Stimulated activated naive B cell treated with anti-CD40 and anti-IgM and Interleukin-4, amounts not matched to agents 10 μg/mL and 1 μg/mL and 100 μg/mL, for 72 hours (primary cell): ENCODE measurements around the gene C12orf60.

Experiments
- ATAC-seq, 2 donors: fragments of 150-1000 bp; cut with Tn5 transposase; replicated peaks; 2 replicates each; pipeline ENCODE4 v1.10.0; 2021; ENCODE audit warnings: moderate library complexity in 1 of 2
- DNase-seq: peaks from one replicate; pipeline ENCODE4 v3.0.0; 2021
- H3K27ac Mint-ChIP-seq: one replicate; pipeline ENCODE4 v1.8.0; 2022; ENCODE audit warnings: mild to moderate bottlenecking, mixed read lengths
- H3K27me3 Mint-ChIP-seq, 2 donors: one replicate each; pipeline ENCODE4 v1.8.0; 2022; ENCODE audit warnings: mixed read lengths in 2 of 2
- H3K36me3 Mint-ChIP-seq, 2 donors: one replicate each; pipeline ENCODE4 v1.8.0; 2022; ENCODE audit warnings: mixed read lengths in 2 of 2, mild to moderate bottlenecking in 1 of 2
- H3K4me1 Mint-ChIP-seq, 2 donors: one replicate each; pipeline ENCODE4 v1.8.0; 2022; ENCODE audit warnings: mixed read lengths in 2 of 2, mild to moderate bottlenecking in 1 of 2
- H3K4me3 Mint-ChIP-seq, 2 donors: one replicate each; pipeline ENCODE4 v1.8.0; 2022; ENCODE audit warnings: mild to moderate bottlenecking in 2 of 2, mixed read lengths in 2 of 2, moderate library complexity in 1 of 2
- H3K9me3 Mint-ChIP-seq, 2 donors: one replicate each; pipeline ENCODE4 v1.8.0; 2022; ENCODE audit warnings: mixed read lengths in 2 of 2, mild to moderate bottlenecking in 1 of 2

The C12orf60 gene

DNA sequence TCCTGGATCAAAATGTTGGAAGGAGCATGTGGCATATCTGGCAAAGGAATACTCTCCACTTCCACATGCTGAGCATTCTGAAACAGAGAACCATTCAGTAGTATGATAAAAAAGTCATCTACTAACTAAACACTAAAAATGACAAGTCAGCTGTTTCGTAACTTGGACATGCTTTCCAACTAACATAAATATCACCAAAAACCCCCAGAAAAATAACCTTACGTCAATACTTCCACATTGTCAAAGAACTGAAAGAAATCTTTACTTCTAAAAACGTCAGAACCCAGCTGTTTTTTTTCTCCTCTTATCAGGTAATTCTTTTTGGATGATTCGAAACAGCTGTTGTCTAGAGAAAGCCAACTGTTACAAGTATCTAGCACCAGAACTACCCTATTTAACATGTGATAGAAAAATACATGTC is 8.4 kb upstream of the C12orf60 start:
- DNase-seq (no peak), ATAC-seq (peak in 1 of 2 donors; percentile 58)
- peaks cover 42 to 54% of the 10 kb centered on the region in 2 donors for H3K36me3 Mint-ChIP-seq
- H3K9me3 Mint-ChIP-seq: no peaks in the 10 kb centered on the region
- H3K27me3 Mint-ChIP-seq: no peaks in the 10 kb centered on the region
- H3K4me3 Mint-ChIP-seq: no peak overlapping the region
- peak overlapping the region; percentile 86 for H3K27ac Mint-ChIP-seq
- H3K4me1 Mint-ChIP-seq: peaks cover 1 to 13% of the 10 kb centered on the region in 2 donors

DNA sequence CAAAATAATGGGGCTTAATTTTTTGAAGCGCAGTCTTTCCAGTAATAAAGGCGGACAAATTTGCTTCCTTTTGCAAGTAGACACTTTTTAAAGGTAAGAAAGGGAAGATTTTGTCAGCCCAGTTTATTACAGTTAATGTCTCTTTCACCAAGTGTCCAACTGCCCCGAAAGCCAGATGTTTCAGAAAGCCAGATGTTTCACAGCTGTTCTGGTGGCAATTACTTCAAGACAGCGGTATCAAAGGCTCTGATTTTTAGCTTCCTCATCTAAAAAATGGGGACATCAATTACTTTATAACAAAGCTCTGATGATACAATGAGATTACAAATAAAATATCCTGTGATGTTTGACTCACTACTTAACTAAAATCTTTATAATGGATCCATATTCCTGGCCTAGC is 1.2 kb upstream of the C12orf60 start:
- Mint-ChIP-seq H3K4me1 (peaks cover 6 to 7% of the 10 kb centered on the region in 2 donors), H3K9me3 (no peaks in the 10 kb centered on the region), H3K27me3 (no peaks in the 10 kb centered on the region), H3K27ac (no peak overlapping the region), H3K4me3 (no peak overlapping the region), H3K36me3 (peaks cover 13 to 18% of the 10 kb centered on the region in 2 donors)
- ATAC-seq (no peak), DNase-seq (no peak)

DNA sequence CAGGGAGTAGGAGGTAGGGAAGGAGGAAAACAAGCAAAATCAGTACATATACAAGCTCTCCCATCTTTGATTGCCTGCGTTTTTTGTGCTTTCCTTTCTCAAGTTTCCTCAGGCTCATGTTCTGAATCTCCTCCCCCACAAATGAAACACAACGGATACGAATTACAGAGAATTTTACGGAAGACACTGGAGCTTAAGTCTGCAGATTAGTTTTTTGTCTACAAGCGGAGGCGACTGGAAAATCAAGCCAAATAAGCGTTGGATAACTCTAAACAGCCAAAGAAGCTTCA is 804 bp upstream of the C12orf60 start:
- ATAC-seq: no peak
- DNase-seq: no peak
- peaks cover 6 to 7% of the 10 kb centered on the region in 2 donors for H3K4me1 Mint-ChIP-seq
- no peaks in the 10 kb centered on the region for H3K9me3 Mint-ChIP-seq
- no peak overlapping the region for H3K4me3 Mint-ChIP-seq
- no peaks in the 10 kb centered on the region for H3K27me3 Mint-ChIP-seq
- H3K27ac Mint-ChIP-seq: no peak overlapping the region
- H3K36me3 Mint-ChIP-seq: peaks cover 9 to 14% of the 10 kb centered on the region in 2 donors

DNA sequence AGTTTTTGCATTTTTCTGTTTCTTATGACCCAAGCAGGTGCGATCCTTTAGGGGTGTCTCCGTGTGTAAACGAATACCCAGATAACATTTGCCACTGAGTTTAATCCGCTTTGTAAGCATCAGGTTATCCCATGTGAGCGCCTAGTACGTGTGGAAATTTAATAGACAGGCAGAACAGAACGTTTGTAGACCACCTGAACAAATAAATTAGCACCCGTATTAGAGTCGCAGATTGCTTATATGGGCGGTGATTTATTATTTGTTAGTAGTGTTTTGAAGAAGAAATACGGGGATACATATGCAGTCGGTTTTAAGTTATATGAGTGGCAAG is 325 bp downstream of the C12orf60 start:
- Mint-ChIP-seq H3K27me3 (no peaks in the 10 kb centered on the region), H3K9me3 (no peaks in the 10 kb centered on the region), H3K4me3 (no peak overlapping the region), H3K4me1 (peaks cover 6 to 7% of the 10 kb centered on the region in 2 donors), H3K36me3 (peaks cover 7 to 12% of the 10 kb centered on the region in 2 donors), H3K27ac (no peak overlapping the region)
- ATAC-seq (peak; percentile 8), DNase-seq (no peak)

DNA sequence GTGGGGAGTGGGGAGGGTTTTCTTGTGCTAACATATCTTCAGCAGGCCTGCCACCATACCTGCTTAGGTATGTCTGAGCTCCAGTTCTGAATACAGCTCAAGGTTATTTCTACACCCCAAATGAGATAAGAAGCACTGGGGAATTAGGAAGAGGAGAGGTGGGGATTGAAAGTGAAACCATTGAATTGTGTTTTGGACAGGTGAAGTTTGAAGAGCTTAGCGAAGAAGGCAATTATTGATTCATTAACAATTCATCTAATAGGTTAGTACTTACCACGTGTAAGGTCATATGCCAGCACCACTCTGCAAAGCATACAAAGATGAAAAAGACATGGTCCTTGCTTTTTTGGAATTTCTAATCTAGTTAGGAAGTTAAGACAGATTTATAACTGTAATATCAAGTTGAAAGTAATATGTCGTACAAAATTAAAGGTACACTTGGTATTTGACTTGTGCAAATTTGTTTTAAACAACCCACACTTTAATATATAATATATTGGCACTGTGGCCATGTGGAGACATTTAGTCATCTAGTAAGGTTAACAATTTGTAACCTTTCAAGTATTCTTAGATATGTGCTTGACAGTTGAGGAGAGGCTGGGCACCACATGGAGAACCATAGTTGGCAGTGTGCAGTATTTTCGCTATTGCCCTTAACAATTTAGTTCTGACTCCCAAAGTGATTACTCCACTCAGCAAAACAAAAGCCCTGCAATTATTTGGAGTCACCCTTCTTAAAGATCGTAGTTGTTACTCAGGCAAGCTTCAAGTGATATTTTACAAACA is 6.9 kb downstream of the C12orf60 start:
- Mint-ChIP-seq H3K27me3 (no peaks in the 10 kb centered on the region), H3K9me3 (no peaks in the 10 kb centered on the region), H3K4me1 (peaks cover 7 to 8% of the 10 kb centered on the region in 2 donors), H3K4me3 (no peak overlapping the region), H3K27ac (peak overlapping the region; percentile 20), H3K36me3 (no peaks in the 10 kb centered on the region)
- DNase-seq (no peak), ATAC-seq (no peak)

DNA sequence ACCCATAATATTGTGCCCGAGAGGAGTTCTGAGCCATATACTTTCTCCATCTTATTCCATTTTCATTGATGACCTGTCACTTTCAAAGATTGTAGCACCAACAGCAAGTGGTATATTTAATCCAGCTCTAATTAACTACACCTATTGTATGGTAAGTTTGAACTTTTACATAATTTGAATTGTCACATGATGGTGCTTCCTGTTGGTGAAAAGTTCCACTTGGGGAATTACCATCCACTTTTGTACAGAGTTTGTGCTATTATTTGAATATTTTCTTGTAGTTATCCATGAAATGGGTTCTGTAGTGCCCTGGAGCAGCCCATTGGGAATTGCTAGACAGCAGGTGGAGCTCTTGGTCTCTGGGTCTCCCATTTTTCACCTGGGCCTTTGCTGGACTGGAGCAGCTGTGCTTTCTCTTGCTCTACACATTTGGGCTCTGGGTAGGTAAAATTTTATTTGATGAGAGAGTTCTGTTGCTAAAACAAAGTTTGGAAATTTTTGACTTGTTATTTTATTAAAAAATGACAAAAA is 7.5 kb downstream of the C12orf60 start:
- Mint-ChIP-seq H3K27me3 (no peaks in the 10 kb centered on the region), H3K4me3 (no peak overlapping the region), H3K27ac (peak overlapping the region; percentile 20), H3K9me3 (no peaks in the 10 kb centered on the region), H3K4me1 (peaks cover 7 to 8% of the 10 kb centered on the region in 2 donors), H3K36me3 (no peaks in the 10 kb centered on the region)
- DNase-seq: no peak
- peak; percentile 27 to 43 for ATAC-seq

DNA sequence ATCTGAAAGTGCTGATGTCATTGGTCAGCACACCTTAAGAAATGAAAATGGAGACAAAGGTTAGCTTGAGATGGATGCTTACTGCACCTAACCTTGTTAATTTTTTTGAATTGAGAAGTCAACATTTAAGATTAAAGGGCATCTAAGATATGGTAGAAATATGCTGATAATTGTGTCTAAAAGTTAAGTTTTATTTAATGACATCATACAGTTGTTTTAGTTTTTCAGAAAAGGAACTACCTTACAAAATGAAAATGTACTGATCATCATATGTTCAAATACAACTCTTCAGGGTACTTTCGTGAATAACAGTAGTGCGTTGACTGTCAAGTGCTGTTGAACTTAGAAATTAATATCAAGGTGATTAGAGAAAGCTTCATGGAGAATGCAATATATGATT is 8.0 kb downstream of the C12orf60 start:
- H3K27ac Mint-ChIP-seq: no peak overlapping the region
- H3K4me3 Mint-ChIP-seq: no peak overlapping the region
- DNase-seq (no peak), ATAC-seq (no peak)
- H3K9me3 Mint-ChIP-seq: no peaks in the 10 kb centered on the region
- H3K36me3 Mint-ChIP-seq: no peaks in the 10 kb centered on the region
- peaks cover 7 to 8% of the 10 kb centered on the region in 2 donors for H3K4me1 Mint-ChIP-seq
- H3K27me3 Mint-ChIP-seq: no peaks in the 10 kb centered on the region

DNA sequence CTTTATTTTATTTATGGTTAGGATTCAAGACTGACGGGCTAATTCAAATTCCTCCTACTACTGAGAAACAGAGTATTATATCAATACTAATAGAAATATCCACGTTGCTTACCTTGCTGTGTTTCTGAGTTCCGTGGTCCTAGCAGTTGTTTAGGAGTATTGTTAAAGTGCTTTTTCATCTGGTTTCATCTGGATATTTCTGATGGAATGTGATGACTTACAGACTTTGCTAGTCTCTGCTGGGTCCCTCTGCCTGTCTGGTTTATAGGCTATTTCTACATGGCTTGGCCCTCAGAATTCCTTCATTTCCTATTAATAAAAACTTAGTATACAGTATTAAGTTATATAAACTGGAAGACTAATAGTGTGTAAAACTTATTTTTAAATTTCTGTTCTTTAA is 10.5 kb downstream of the C12orf60 start, which contains the start of gene SMCO3:
Gene SMCO3, minus strand, starts transcription at position 169 of the 400 bp plus-strand sequence. CDS start 7,502 bp downstream, outside the sequence.
- H3K27ac Mint-ChIP-seq: peak within 1 kb of the TSS; percentile 59
- no peak for DNase-seq
- H3K27me3 Mint-ChIP-seq: peaks cover 0 to 9% of the 10 kb centered on the region in 2 donors

DNA sequence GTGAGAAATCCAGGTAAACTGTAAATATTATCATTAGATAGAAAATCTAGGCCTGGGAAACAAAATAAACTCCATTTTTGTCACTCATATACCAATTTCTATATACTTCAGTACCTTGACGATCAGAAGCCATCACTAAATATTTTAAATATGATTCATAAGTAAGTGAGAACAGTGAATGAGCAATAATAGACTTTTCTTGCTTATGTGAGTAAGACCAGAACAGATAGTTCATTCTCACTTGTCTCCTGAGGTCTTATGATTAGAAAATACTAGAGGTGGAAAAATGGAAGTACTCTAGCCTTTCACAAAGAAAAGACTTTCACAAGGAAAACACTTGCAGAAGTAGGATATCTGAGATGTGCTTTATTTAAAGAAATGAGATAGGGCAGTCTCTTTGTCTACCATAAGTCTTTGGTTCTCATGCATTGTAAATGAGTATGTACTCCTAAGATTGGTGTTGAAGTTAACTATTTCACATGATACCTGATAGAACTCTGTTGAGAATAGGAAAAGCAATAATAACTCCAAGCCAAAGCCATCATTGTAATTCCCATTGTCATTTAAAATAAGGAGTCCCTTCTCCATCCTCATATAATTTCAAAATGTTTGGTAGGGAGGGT is 20.7 kb downstream of the C12orf60 start:
- H3K4me3 Mint-ChIP-seq: no peak overlapping the region
- H3K36me3 Mint-ChIP-seq: peaks cover 1 to 3% of the 10 kb centered on the region in 2 donors
- H3K27me3 Mint-ChIP-seq: no peaks in the 10 kb centered on the region
- H3K4me1 Mint-ChIP-seq: no peaks in the 10 kb centered on the region
- H3K27ac Mint-ChIP-seq: no peak overlapping the region
- H3K9me3 Mint-ChIP-seq: no peaks in the 10 kb centered on the region
- DNase-seq (no peak), ATAC-seq (no peak)

More for the DNA sequence above, 10.5 kb downstream of the C12orf60 start, which contains the start of gene SMCO3:
- Mint-ChIP-seq H3K4me1 (peaks cover 7 to 8% of the 10 kb centered on the region in 2 donors), H3K4me3 (no peak within 1 kb of the TSS), H3K36me3 (peaks cover 1 to 8% of the 10 kb centered on the region in 2 donors), H3K9me3 (peaks cover 2 to 3% of the 10 kb centered on the region in 2 donors)
- no peak for ATAC-seq

DNA sequence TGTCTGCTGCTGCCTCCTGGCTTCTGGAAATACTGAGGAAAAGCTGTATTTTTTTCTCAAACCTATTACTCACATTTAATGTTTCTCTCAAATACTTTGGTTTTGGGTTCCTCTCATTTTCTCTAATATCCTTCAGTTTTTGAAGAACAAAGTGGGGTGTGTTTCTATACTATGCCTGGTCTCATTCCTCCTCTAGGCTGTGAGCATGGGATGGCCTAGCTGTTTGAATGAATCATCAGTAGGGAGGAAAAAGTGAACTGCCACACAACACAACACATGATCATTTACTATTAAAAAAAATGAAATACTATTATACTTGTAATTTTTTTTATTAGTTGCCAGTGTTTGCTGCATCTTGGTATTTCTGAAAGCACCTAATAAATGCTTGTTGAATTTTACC is 21.8 kb downstream of the C12orf60 start:
- no peak overlapping the region for H3K27ac Mint-ChIP-seq
- H3K4me1 Mint-ChIP-seq: no peaks in the 10 kb centered on the region
- H3K36me3 Mint-ChIP-seq: peaks cover 1 to 3% of the 10 kb centered on the region in 2 donors
- DNase-seq (no peak), ATAC-seq (no peak)
- no peak overlapping the region for H3K4me3 Mint-ChIP-seq
- H3K9me3 Mint-ChIP-seq: no peaks in the 10 kb centered on the region
- no peaks in the 10 kb centered on the region for H3K27me3 Mint-ChIP-seq

DNA sequence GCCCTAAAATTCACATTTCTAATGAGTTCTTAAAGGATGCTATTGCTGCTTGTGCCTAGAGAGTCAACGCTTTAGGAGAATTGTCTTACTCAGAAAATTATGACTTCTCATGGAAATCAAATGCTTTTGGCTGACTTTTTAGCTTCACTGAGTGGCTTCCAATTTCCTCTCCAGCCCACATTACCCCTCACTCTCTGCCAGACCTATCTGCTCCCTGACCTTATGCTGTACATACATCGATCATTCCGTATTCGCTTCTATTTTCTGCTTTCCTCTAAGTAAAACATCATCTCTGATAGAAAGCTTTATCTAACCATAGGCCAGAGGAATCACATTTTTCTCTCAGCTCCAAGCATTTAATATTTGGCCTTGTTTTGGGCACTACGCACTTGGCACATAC is 23.0 kb downstream of the C12orf60 start:
- no peaks in the 10 kb centered on the region for H3K27me3 Mint-ChIP-seq
- no peak overlapping the region for H3K4me3 Mint-ChIP-seq
- no peak for DNase-seq
- peaks cover 1% of the 10 kb centered on the region in 2 donors for H3K36me3 Mint-ChIP-seq
- no peaks in the 10 kb centered on the region for H3K9me3 Mint-ChIP-seq
- no peak for ATAC-seq
- no peaks in the 10 kb centered on the region for H3K4me1 Mint-ChIP-seq
- H3K27ac Mint-ChIP-seq: no peak overlapping the region

DNA sequence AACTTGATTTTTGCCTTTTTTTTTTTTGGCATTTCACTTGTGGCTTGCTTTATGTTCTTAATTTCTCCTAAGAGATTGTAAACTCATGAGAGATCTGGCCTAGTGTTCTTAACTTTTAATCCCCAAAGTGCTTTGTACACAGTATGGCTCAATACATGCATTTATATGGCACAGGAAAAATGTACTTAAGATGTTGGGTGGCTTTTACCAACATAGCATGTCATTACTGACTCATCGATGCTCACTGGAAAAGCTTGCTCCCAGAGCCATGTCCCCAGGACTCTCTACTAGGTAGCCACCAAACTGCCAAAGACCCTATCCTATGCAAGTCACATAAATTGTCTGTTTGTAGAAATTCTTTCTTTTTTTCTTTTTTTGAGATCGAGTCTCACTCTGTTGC is 23.6 kb downstream of the C12orf60 start:
- ATAC-seq (no peak), DNase-seq (no peak)
- Mint-ChIP-seq H3K27ac (no peak overlapping the region), H3K9me3 (no peaks in the 10 kb centered on the region), H3K36me3 (peaks cover under 1 to 5% of the 10 kb centered on the region in 2 donors), H3K27me3 (peaks cover 0 to 3% of the 10 kb centered on the region in 2 donors), H3K4me1 (no peaks in the 10 kb centered on the region), H3K4me3 (no peak overlapping the region)

DNA sequence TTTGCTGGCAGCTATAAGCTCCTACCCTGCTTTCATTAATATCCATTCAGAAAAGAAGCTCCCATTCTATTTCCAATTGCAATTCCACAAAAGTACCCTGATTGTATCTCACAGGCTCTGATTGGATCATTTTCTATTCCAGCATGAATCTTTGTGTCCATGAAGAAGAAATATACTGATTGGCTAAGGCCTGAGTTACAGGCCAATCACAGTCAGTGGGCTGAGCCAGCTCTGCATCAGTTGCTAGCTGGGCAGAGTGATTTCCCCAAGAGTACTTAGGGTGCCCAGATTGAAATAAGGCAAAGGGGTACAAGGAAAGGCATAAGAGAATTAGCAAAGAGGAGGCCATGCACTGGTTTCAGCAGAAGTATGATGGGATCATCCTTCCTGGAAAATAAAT is 25.4 kb downstream of the C12orf60 start:
- H3K4me1 Mint-ChIP-seq: no peaks in the 10 kb centered on the region
- DNase-seq: no peak
- ATAC-seq: peak; percentile 66 to 68
- H3K36me3 Mint-ChIP-seq: peaks cover 0 to 5% of the 10 kb centered on the region in 2 donors
- H3K27me3 Mint-ChIP-seq: peaks cover 3 to 7% of the 10 kb centered on the region in 2 donors
- H3K27ac Mint-ChIP-seq: no peak overlapping the region
- no peaks in the 10 kb centered on the region for H3K9me3 Mint-ChIP-seq
- H3K4me3 Mint-ChIP-seq: no peak overlapping the region

DNA sequence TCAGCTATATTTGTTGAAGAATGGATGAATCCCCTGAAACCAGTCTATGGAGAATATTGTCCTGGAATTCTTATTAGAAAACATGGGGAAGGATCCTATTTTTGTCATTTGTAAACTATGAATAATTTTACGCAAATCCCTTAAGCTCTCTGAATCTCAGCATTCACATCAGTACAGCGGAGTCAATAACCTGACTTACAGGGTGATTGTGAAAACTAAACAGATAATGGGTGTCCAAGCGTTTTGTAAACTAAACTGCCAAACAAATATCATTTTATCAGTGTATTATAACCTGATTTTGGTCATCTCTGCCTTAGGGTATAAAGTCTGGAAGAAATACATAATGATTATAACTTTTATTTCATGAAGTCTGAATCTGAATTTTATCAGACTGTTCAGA is 29.9 kb downstream of the C12orf60 start:
- peaks cover 0 to 5% of the 10 kb centered on the region in 2 donors for H3K36me3 Mint-ChIP-seq
- H3K27ac Mint-ChIP-seq: no peak overlapping the region
- peaks cover 0 to 4% of the 10 kb centered on the region in 2 donors for H3K4me1 Mint-ChIP-seq
- peaks cover 5 to 11% of the 10 kb centered on the region in 2 donors for H3K27me3 Mint-ChIP-seq
- H3K9me3 Mint-ChIP-seq: no peaks in the 10 kb centered on the region
- DNase-seq (no peak), ATAC-seq (no peak)
- H3K4me3 Mint-ChIP-seq: no peak overlapping the region

DNA sequence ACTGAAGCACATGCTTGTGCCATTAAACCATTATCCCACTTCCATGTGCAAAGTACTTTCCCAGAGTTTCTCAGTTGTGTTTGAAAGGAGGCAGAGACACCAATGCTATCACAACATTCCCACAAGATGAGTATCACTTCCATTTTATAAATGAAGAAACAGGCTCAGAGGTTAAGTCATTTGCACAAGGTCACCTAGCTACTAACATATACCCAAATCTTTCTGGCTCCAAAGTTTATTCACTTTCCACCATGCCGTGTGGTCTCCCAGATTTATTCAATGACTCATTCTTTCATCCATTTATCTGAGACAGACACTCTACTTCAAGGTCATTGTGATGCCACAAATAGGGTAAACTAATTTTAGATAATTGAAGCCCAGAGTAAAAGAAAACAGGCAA is 30.5 kb downstream of the C12orf60 start:
- H3K9me3 Mint-ChIP-seq: no peaks in the 10 kb centered on the region
- H3K27ac Mint-ChIP-seq: no peak overlapping the region
- ATAC-seq (no peak), DNase-seq (no peak)
- H3K4me3 Mint-ChIP-seq: no peak overlapping the region
- H3K27me3 Mint-ChIP-seq: peaks cover 5 to 14% of the 10 kb centered on the region in 2 donors
- peaks cover 0 to 5% of the 10 kb centered on the region in 2 donors for H3K36me3 Mint-ChIP-seq
- peaks cover 0 to 4% of the 10 kb centered on the region in 2 donors for H3K4me1 Mint-ChIP-seq
